HepG2 (cell line): ENCODE results near the gene PEAK3. TPM values are rescaled to one million over a fixed set of nuclear protein-coding genes. Genes with fewer than 3 reads are reported as not detected.
A peak's percentile ranks its signal among the peaks of the same experiment; 100 is the strongest.

Source experiments
- ARID2 ChIP-seq: sonication (generic); formaldehyde crosslinking; IDR thresholded peaks from 2 replicates; pipeline ENCODE4 v1.8.1; 2022; ENCODE audit warnings: mild to moderate bottlenecking, missing genetic modification reagents, borderline replicate concordance
- GATA4 ChIP-seq: sonication (generic); IDR thresholded peaks from 2 replicates; pipeline ENCODE4 v1.6.1; 2016; ENCODE audit warnings: antibody characterized with exemption, low read depth, borderline replicate concordance
- HOXA3 ChIP-seq: sonication (generic); formaldehyde crosslinking; IDR thresholded peaks from 2 replicates; pipeline ENCODE4 v1.5.0; 2020; ENCODE audit warnings: missing genetic modification reagents
- HOXA9 ChIP-seq: sonication (generic); formaldehyde crosslinking; IDR thresholded peaks from 2 replicates; pipeline ENCODE4 v1.8.1; 2022; ENCODE audit warnings: missing genetic modification reagents, mild to moderate bottlenecking, moderate library complexity, borderline replicate concordance
- JUN ChIP-seq: sonication (generic); formaldehyde crosslinking; IDR thresholded peaks from 2 replicates; pipeline ENCODE4 v1.4.0; 2020; ENCODE audit warnings: mild to moderate bottlenecking, missing genetic modification reagents
- MEIS2 ChIP-seq: sonication (generic); formaldehyde crosslinking; IDR thresholded peaks from 2 replicates; pipeline ENCODE4 v1.9.0; 2021; ENCODE audit warnings: mild to moderate bottlenecking, missing genetic modification reagents
- NONO ChIP-seq, 2 experiments: fragments of 450-650 bp in 1 of 2; sonication (generic) in 1 of 2; formaldehyde crosslinking in 1 of 2; IDR thresholded peaks in 1 of 2; conservative IDR thresholded peaks in 1 of 2; 2 replicates each; pipeline versions ENCODE4 v1.6.1 to v1.8.0; 2017 to 2022; ENCODE audit warnings: mild to moderate bottlenecking in 1 of 2, missing genetic modification reagents in 1 of 2, moderate library complexity in 1 of 2
- RBM22 ChIP-seq: fragments of 200-400 bp; formaldehyde crosslinking; optimal IDR thresholded peaks from 2 replicates; pipeline ENCODE3; 2017; ENCODE audit warnings: mild to moderate bottlenecking, low read length, moderate library complexity
- TMF1 ChIP-seq: sonication (generic); formaldehyde crosslinking; IDR thresholded peaks from 2 replicates; pipeline ENCODE4 v1.8.1; 2022; ENCODE audit warnings: low read depth, missing genetic modification reagents
- TOPORS ChIP-seq: sonication (generic); formaldehyde crosslinking; IDR thresholded peaks from 2 replicates; pipeline ENCODE4 v1.8.0; 2023; ENCODE audit warnings: mild to moderate bottlenecking, missing genetic modification reagents
- ZFP1 ChIP-seq: IDR thresholded peaks from 2 replicates; pipeline ENCODE4 v1.6.1; 2016
- ZFY ChIP-seq: sonication (generic); formaldehyde crosslinking; IDR thresholded peaks from 2 replicates; pipeline ENCODE4 v1.4.0; 2020; ENCODE audit warnings: missing genetic modification reagents
- ZNF24 ChIP-seq: fragments of 450-650 bp; IDR thresholded peaks from 2 replicates; pipeline ENCODE4 v1.6.1; 2017; ENCODE audit warnings: antibody characterized with exemption, mild to moderate bottlenecking
- ZNF296 ChIP-seq: sonication (generic); formaldehyde crosslinking; conservative IDR thresholded peaks from 2 replicates; pipeline ENCODE4 v1.5.0; 2020; ENCODE audit warnings: mild to moderate bottlenecking, missing genetic modification reagents
- ZNF44 ChIP-seq: sonication (generic); formaldehyde crosslinking; IDR thresholded peaks from 2 replicates; pipeline ENCODE4 v1.5.1; 2020; ENCODE audit warnings: mild to moderate bottlenecking, missing genetic modification reagents
- polyA plus RNA-seq, 8 experiments: library from polyadenylated mRNA; depleted of rRNA in 3 of 8; stranded (reverse) in 7 of 8; unstranded in 1 of 8; fragments of >200 nt; fragmentation: Illumina TruSeq in 4 of 8; extraction: Trizol in 4 of 8; gene quantifications; 2 replicates each; pipeline versions ENCODE4 v1.2.1 to v1.2.3, GENCODE V29; 2011 to 2016; ENCODE audit warnings: low read depth in 4 of 8, missing spikeins in 1 of 8, mixed read lengths in 1 of 8; ENCODE audit not compliant: insufficient read depth in 1 of 8
- total RNA-seq, 5 experiments: library from RNA; depleted of rRNA; stranded (reverse); fragments of >200 nt; fragmentation: Illumina TruSeq; extraction: Trizol; gene quantifications; 2 replicates each; pipeline ENCODE4 v1.2.3, GENCODE V29; 2016; ENCODE audit warnings: low read depth in 1 of 5
- TF ChIP-seq, protein P1 (sequence below): sonication (generic); formaldehyde crosslinking; IDR thresholded peaks from 2 replicates; pipeline ENCODE4 v1.4.0; 2020; ENCODE audit warnings: missing genetic modification reagents
- TF ChIP-seq, protein P2 (sequence below), 2 experiments: IDR thresholded peaks; 2 replicates each; pipeline ENCODE4 v1.6.1; 2011 to 2012; ENCODE audit warnings: low read length in 2 of 2, borderline replicate concordance in 1 of 2, low read depth in 1 of 2, mild to moderate bottlenecking in 1 of 2, moderate library complexity in 1 of 2
- TF ChIP-seq, protein P3 (sequence below): sonication (generic); formaldehyde crosslinking; IDR thresholded peaks from 2 replicates; pipeline ENCODE4 v1.4.0; 2020; ENCODE audit warnings: missing genetic modification reagents
- TF ChIP-seq, protein P4 (sequence below): sonication (generic); formaldehyde crosslinking; IDR thresholded peaks from 2 replicates; pipeline ENCODE4 v1.4.0; 2020; ENCODE audit warnings: mild to moderate bottlenecking, missing genetic modification reagents

The PEAK3 gene
- total and polyA plus RNA-seq, 2 of the 13 experiments (the other 11 are each of a cell fraction or from before 2014, with no cell fraction given), result not detected

DNA sequence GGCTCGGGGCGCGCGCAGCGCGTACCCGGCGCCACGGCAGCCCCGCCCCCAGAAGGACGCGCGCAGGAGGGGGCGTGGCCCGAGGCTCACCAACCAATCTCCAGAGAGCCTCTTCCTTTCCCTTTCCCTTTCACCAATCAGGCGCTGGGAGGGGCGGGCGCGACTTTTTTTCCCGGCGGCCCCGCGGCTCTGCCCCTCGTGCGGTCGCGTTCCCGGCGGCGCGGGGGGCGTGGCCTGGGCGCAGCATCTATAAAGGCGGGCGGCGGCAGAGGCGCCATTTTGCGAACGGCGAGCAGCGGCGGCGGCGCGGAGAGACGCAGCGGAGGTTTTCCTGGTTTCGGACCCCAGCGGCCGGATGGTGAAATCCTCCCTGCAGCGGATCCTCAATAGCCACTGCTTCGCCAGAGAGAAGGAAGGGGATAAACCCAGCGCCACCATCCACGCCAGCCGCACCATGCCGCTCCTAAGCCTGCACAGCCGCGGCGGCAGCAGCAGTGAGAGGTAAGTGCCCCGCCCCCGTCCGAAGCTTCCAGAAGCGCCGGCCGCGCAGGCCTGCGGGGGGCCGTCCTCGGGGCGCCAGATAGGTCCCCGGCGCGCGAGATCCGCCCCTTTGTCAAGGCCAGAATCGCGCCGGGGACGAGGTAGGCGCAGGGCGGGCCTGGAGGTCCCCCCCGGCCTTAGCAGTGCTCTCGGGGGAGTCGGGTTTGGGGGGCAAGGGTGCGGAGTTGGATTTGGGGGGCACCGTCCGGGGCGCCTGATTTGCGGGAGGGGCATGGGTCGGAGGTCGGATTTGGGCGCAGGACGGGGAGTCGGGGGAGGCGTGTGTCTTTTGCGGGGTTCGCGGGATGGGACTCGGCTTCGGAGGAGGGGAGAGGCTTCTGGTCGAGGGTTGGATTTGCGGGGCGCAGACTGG, 12.5 kb downstream of the PEAK3 start (continued):
- TF ChIP-seq ARID2 (CRISPR knock-in tag) (no peak), HOXA3 (CRISPR knock-in tag) (peak; percentile 96), JUN (no peak), ZNF296 (CRISPR knock-in tag) (peak; percentile 65; the same call in 1 of the 2 replicates), TOPORS (CRISPR knock-in tag) (peak; percentile 63; the same call in 1 of the 2 replicates), RBM22 (no peak), ZNF44 (no peak), ZFP1 (CRISPR knock-in tag) (peak; percentile 61; the same call in 1 of the 2 replicates), GATA4 (peak; percentile 78), TMF1 (no peak), ZNF24 (no peak), MEIS2 (CRISPR knock-in tag) (peak; percentile 81), ZFY (CRISPR knock-in tag) (peak; percentile 55; the same call in 1 of the 2 replicates), NONO (IDR thresholded peaks at IDR 0.05) (no peak), NONO (CRISPR knock-in tag; conservative IDR thresholded peaks at IDR 0.05) (peak; percentile 87), HOXA9 (CRISPR knock-in tag) (no peak)
- TF ChIP-seq, protein P1, sequence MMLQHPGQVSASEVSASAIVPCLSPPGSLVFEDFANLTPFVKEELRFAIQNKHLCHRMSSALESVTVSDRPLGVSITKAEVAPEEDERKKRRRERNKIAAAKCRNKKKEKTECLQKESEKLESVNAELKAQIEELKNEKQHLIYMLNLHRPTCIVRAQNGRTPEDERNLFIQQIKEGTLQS, result peak; percentile 68
- TF ChIP-seq, protein P2, sequence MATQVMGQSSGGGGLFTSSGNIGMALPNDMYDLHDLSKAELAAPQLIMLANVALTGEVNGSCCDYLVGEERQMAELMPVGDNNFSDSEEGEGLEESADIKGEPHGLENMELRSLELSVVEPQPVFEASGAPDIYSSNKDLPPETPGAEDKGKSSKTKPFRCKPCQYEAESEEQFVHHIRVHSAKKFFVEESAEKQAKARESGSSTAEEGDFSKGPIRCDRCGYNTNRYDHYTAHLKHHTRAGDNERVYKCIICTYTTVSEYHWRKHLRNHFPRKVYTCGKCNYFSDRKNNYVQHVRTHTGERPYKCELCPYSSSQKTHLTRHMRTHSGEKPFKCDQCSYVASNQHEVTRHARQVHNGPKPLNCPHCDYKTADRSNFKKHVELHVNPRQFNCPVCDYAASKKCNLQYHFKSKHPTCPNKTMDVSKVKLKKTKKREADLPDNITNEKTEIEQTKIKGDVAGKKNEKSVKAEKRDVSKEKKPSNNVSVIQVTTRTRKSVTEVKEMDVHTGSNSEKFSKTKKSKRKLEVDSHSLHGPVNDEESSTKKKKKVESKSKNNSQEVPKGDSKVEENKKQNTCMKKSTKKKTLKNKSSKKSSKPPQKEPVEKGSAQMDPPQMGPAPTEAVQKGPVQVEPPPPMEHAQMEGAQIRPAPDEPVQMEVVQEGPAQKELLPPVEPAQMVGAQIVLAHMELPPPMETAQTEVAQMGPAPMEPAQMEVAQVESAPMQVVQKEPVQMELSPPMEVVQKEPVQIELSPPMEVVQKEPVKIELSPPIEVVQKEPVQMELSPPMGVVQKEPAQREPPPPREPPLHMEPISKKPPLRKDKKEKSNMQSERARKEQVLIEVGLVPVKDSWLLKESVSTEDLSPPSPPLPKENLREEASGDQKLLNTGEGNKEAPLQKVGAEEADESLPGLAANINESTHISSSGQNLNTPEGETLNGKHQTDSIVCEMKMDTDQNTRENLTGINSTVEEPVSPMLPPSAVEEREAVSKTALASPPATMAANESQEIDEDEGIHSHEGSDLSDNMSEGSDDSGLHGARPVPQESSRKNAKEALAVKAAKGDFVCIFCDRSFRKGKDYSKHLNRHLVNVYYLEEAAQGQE (IDR thresholded peaks at IDR 0.05; ENCODE audit: borderline replicate concordance in 1 of 2, low read depth in 1 of 2, low read length in 2 of 2), result peak in 1 of 2 experiments; percentile 55; a peak in 1 of 4 replicates
- TF ChIP-seq, protein P3, sequence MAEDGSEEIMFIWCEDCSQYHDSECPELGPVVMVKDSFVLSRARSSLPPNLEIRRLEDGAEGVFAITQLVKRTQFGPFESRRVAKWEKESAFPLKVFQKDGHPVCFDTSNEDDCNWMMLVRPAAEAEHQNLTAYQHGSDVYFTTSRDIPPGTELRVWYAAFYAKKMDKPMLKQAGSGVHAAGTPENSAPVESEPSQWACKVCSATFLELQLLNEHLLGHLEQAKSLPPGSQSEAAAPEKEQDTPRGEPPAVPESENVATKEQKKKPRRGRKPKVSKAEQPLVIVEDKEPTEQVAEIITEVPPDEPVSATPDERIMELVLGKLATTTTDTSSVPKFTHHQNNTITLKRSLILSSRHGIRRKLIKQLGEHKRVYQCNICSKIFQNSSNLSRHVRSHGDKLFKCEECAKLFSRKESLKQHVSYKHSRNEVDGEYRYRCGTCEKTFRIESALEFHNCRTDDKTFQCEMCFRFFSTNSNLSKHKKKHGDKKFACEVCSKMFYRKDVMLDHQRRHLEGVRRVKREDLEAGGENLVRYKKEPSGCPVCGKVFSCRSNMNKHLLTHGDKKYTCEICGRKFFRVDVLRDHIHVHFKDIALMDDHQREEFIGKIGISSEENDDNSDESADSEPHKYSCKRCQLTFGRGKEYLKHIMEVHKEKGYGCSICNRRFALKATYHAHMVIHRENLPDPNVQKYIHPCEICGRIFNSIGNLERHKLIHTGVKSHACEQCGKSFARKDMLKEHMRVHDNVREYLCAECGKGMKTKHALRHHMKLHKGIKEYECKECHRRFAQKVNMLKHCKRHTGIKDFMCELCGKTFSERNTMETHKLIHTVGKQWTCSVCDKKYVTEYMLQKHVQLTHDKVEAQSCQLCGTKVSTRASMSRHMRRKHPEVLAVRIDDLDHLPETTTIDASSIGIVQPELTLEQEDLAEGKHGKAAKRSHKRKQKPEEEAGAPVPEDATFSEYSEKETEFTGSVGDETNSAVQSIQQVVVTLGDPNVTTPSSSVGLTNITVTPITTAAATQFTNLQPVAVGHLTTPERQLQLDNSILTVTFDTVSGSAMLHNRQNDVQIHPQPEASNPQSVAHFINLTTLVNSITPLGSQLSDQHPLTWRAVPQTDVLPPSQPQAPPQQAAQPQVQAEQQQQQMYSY (CRISPR knock-in tag), result no peak
- TF ChIP-seq, protein P4, sequence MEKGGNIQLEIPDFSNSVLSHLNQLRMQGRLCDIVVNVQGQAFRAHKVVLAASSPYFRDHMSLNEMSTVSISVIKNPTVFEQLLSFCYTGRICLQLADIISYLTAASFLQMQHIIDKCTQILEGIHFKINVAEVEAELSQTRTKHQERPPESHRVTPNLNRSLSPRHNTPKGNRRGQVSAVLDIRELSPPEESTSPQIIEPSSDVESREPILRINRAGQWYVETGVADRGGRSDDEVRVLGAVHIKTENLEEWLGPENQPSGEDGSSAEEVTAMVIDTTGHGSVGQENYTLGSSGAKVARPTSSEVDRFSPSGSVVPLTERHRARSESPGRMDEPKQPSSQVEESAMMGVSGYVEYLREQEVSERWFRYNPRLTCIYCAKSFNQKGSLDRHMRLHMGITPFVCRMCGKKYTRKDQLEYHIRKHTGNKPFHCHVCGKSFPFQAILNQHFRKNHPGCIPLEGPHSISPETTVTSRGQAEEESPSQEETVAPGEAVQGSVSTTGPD (CRISPR knock-in tag), result no peak
